Right atrium auricular region (tissue), 2 donors: ENCODE data around the gene SMIM11. TPM values are rescaled to one million over a fixed set of nuclear protein-coding genes. Genes with fewer than 3 reads are reported as not detected.

Experiments
- DNase-seq: peaks from one replicate; pipeline ENCODE4 v3.0.0-alpha.2; 2019; ENCODE audit warnings: low spot score
- H3K27ac ChIP-seq, 2 donors: fragments of 200-600 bp; sonication (generic); 1 replicate in 1 of 2; 2 replicates in 1 of 2; pipeline ENCODE4 v1.5.1; 2016 to 2019
- H3K27me3 ChIP-seq, 2 donors: fragments of 200-600 bp; sonication (generic); one replicate each; pipeline versions ENCODE4 v1.5.1 to v1.6.0; 2017 to 2019
- H3K36me3 ChIP-seq: fragments of 200-600 bp; sonication (generic); one replicate; pipeline ENCODE4 v1.5.1; 2016
- H3K4me1 ChIP-seq, 2 donors: fragments of 200-600 bp; sonication (generic); one replicate each; pipeline versions ENCODE4 v1.5.1 to v1.6.0; 2017 to 2019
- H3K4me3 ChIP-seq, 2 donors: fragments of 200-600 bp; sonication (generic); 1 replicate in 1 of 2; 2 replicates in 1 of 2; pipeline ENCODE4 v1.5.1; 2017 to 2019; ENCODE audit warnings: mild to moderate bottlenecking in 1 of 2, moderate library complexity in 1 of 2
- H3K9me3 ChIP-seq, 2 donors: fragments of 200-600 bp; sonication (generic); one replicate each; pipeline ENCODE4 v1.5.1; 2019
- total RNA-seq, 2 donors: library from RNA; depleted of rRNA; stranded (reverse); fragments of >200 nt; gene quantifications; one replicate each; pipeline ENCODE4 v1.1.0, GENCODE V29; 2016
- TF ChIP-seq, protein P1 (sequence below), 2 donors: fragments of 200-600 bp; sonication (generic); IDR thresholded peaks; one replicate each; pipeline ENCODE4 v1.5.1; 2019; ENCODE audit warnings: antibody characterized with exemption in 2 of 2

SMIM11 gene
- total RNA-seq, 2 donors from 2014 or later, result 5.3 to 6.6 TPM

DNA sequence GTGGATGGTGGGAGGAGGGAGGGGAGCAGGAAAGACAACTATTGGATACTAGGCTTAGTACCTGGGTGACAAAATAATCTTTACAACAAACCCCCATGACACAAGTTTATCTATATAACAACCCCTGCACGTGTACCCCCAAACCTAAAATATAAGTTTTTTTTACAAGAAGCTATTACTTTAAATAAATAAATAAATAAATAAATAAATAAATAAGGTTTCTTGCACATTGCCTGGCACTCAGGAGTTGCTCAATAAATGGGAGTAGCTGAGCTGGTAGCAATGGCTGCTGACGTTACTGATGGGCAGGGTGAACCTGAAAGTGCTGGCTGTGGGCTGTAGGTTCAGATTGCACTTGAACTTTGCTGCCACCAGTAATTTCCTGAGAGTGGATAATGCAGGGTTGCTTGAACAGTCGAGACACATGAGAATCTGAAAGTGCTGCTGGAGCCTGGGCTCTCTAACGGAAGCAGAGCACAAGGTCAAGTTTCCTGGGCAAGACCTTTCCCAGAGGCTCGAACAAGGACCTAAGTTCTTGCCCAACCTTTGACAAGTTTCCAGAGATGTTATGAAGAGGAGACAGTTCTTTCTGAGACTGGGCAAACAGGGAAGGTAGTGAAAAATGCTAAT lies 26.3 kb upstream of the SMIM11 start:
- H3K27me3 ChIP-seq, result no peaks in the 10 kb centered on the region
- peaks cover 0 to 22% of the 10 kb centered on the region in 2 donors for H3K4me1 ChIP-seq
- no peak for DNase-seq
- H3K4me3 ChIP-seq, result no peak overlapping the region
- no peaks in the 10 kb centered on the region for H3K9me3 ChIP-seq
- TF ChIP-seq, protein P1, sequence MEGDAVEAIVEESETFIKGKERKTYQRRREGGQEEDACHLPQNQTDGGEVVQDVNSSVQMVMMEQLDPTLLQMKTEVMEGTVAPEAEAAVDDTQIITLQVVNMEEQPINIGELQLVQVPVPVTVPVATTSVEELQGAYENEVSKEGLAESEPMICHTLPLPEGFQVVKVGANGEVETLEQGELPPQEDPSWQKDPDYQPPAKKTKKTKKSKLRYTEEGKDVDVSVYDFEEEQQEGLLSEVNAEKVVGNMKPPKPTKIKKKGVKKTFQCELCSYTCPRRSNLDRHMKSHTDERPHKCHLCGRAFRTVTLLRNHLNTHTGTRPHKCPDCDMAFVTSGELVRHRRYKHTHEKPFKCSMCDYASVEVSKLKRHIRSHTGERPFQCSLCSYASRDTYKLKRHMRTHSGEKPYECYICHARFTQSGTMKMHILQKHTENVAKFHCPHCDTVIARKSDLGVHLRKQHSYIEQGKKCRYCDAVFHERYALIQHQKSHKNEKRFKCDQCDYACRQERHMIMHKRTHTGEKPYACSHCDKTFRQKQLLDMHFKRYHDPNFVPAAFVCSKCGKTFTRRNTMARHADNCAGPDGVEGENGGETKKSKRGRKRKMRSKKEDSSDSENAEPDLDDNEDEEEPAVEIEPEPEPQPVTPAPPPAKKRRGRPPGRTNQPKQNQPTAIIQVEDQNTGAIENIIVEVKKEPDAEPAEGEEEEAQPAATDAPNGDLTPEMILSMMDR (IDR thresholded peaks at IDR 0.05), result no peak
- no peak overlapping the region for H3K27ac ChIP-seq
- H3K36me3 ChIP-seq, result no peaks in the 10 kb centered on the region

DNA sequence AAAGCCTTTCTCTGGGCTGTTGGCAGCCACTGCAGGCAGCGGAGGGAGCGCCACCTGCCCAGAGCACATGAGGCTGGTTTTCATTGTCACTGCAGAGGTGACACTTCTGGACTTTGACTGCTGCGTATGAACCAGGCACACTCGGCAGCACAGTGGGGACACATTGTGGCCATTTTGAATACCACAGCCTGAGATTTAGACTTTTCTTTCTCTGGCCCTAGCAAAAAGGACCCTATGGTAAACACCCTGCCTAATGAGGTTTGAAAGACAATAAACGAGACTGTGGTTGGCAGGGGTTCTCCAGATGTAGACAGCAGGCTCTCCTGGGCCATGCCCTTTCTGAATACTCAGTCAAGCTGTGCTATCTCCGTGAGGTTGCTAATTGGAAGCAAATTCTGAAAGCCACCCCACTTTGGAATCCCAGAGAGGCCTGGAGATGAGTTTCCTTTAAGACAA lies 23.5 kb upstream of the SMIM11 start:
- no peak for DNase-seq
- Histone ChIP-seq H3K4me3 (no peak overlapping the region), H3K27me3 (no peaks in the 10 kb centered on the region), H3K4me1 (peaks cover 0 to 7% of the 10 kb centered on the region in 2 donors), H3K27ac (no peak overlapping the region), H3K36me3 (no peaks in the 10 kb centered on the region), H3K9me3 (no peaks in the 10 kb centered on the region)
- TF ChIP-seq, protein P1 (IDR thresholded peaks at IDR 0.05), result peak; percentile 48 to 79

DNA sequence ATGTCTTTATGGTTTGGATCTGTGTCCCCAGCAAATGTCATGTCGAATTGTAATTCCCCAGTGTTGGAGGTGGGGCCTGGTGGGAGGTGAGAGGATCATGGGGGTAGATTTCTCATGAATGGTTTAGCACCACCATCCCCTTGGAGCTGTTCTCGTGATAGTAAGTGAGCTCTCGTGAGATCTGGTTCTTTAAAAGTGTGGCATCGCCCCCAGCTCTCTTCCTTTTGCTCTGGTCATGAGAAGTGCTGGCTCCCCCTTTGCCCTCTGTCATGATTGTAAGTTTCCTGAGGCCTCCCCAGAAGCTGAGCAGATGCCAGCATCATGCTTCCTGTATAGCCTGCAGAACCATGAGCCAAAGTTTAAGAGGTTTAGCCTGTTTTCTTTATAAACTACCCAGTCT lies 22.8 kb upstream of the SMIM11 start:
- no peak overlapping the region for H3K27ac ChIP-seq
- no peaks in the 10 kb centered on the region for H3K9me3 ChIP-seq
- H3K27me3 ChIP-seq, result no peaks in the 10 kb centered on the region
- TF ChIP-seq, protein P1 (IDR thresholded peaks at IDR 0.05), result no peak
- peaks cover 0 to 5% of the 10 kb centered on the region in 2 donors for H3K4me1 ChIP-seq
- no peak overlapping the region for H3K4me3 ChIP-seq
- DNase-seq, result no peak
- H3K36me3 ChIP-seq, result no peaks in the 10 kb centered on the region

DNA sequence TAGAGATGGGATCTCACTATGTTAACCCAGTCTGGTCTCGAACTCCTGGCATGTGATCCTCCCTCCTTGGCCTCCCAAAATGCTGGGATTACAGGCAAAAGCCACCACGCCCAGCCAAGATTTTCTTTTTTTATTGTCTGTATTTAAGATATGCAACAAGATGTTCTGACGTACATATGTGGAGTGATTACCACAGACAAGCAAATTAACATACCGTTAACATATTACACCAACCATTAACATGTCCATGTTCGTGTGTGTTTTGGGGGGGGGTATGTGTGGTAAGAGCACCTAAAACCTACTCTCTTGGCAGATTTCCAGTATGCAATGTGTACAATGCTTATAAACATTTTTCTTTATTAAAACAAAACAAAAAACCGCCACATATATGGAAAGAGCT lies 22.1 kb upstream of the SMIM11 start:
- Histone ChIP-seq H3K9me3 (no peaks in the 10 kb centered on the region), H3K27me3 (no peaks in the 10 kb centered on the region), H3K27ac (no peak overlapping the region), H3K4me3 (no peak overlapping the region), H3K4me1 (no peaks in the 10 kb centered on the region), H3K36me3 (no peaks in the 10 kb centered on the region)
- TF ChIP-seq, protein P1 (IDR thresholded peaks at IDR 0.05), result no peak
- no peak for DNase-seq

DNA sequence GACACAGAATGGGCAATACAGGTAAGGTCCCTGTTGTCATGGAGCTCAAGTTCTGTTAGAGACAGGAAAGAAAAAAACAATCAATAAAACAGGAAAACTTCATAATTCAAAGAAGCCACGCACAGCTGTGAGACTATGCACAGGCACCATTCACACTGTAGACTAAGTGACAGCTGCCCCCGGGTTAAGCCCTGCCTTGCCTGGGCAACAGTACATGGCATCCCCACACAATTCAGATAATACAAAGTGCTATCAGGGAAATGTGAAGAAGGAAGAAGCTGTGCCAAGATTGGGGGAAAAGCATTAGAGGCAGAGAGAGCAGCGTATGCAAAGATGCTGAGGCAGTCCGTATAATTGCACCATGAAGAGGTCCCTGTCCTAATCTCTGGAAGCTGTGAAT lies 20.5 kb upstream of the SMIM11 start:
- Histone ChIP-seq H3K4me3 (no peak overlapping the region), H3K9me3 (no peaks in the 10 kb centered on the region), H3K36me3 (no peaks in the 10 kb centered on the region), H3K27me3 (no peaks in the 10 kb centered on the region), H3K4me1 (no peaks in the 10 kb centered on the region), H3K27ac (no peak overlapping the region)
- TF ChIP-seq, protein P1 (IDR thresholded peaks at IDR 0.05), result no peak
- DNase-seq, result no peak

DNA sequence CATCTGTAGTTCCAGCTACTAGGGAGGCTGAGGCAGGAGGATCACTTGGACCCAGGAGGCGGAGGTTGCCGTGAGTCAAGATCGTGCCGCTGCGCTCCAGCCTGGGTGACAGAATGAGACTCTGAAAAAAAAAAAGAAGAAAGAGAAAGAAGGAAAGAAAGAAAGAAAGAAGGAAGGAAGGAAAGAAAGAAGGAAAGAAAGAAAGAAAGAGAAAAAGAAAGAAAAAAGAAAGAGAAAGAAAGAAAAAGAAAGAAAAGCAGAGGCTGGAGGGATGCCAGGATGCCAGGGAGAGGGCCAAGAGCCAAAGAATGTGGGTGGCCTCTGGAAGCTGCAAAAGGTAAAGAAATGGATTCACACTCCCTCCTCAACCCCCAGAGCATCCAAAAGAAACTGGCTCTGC lies 19.7 kb upstream of the SMIM11 start:
- H3K4me3 ChIP-seq, result no peak overlapping the region
- no peak overlapping the region for H3K27ac ChIP-seq
- no peaks in the 10 kb centered on the region for H3K36me3 ChIP-seq
- no peaks in the 10 kb centered on the region for H3K27me3 ChIP-seq
- no peaks in the 10 kb centered on the region for H3K4me1 ChIP-seq
- TF ChIP-seq, protein P1 (IDR thresholded peaks at IDR 0.05), result no peak
- DNase-seq, result no peak
- no peaks in the 10 kb centered on the region for H3K9me3 ChIP-seq
